ENCODE data around the gene ASIP. TPM values are rescaled to one million over a fixed set of nuclear protein-coding genes. Genes with fewer than 3 reads are reported as not detected.

ASIP gene
- total and polyA plus RNA-seq, 2 experiments from 2014 or later: not detected

DNA sequence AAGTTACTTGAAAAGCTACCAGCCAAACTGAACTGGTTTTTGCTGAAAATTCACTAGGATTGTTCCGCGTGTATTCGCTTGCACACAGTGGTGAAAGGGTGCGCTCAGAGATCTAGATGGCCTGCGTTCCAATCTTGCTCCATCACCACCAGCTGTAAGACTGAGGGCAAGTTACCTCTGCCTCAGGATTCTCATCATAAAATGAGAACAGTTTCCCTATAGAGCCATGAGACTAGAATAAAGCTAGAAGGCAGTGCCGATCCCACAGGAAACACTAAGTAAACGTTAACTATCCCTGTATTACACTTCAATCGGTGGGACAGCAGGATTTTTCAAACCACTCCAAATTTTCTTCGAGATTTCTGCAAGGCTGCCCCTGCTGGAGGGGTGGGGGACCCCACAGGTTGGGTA, 61.1 kb downstream of the ASIP start:
- no peaks in the 10 kb centered on the region for H3K9me2 ChIP-seq (ENCODE audit: insufficient read depth)
- H3K4me3 ChIP-seq: peak overlapping the region; percentile 78
- TF ChIP-seq EZH2phosphoT487 (IDR thresholded peaks at IDR 0.05; ENCODE audit: unreplicated experiment): no peak
- TF ChIP-seq, protein P1, sequence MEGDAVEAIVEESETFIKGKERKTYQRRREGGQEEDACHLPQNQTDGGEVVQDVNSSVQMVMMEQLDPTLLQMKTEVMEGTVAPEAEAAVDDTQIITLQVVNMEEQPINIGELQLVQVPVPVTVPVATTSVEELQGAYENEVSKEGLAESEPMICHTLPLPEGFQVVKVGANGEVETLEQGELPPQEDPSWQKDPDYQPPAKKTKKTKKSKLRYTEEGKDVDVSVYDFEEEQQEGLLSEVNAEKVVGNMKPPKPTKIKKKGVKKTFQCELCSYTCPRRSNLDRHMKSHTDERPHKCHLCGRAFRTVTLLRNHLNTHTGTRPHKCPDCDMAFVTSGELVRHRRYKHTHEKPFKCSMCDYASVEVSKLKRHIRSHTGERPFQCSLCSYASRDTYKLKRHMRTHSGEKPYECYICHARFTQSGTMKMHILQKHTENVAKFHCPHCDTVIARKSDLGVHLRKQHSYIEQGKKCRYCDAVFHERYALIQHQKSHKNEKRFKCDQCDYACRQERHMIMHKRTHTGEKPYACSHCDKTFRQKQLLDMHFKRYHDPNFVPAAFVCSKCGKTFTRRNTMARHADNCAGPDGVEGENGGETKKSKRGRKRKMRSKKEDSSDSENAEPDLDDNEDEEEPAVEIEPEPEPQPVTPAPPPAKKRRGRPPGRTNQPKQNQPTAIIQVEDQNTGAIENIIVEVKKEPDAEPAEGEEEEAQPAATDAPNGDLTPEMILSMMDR (conservative IDR thresholded peaks at IDR 0.05; ENCODE audit: low read depth in 2 of 2): peak in 1 of 2 experiments; percentile 41; a peak in 1 of 4 replicates
- peaks cover 16% of the 10 kb centered on the region for H3K4me1 Mint-ChIP-seq
- H3K79me2 ChIP-seq (replicated peaks; ENCODE audit: insufficient read depth): peaks cover 51% of the 10 kb centered on the region
- DNase-seq (ENCODE audit: low spot score) (peak; percentile 72), ATAC-seq (no peak)
- H3K4me3 Mint-ChIP-seq: no peak overlapping the region; the same call in none of the 3 replicates
- H3F3A ChIP-seq (replicated peaks; ENCODE audit: low read depth): peaks cover 11% of the 10 kb centered on the region; the same call in 1 of the 2 replicates
- peak overlapping the region; percentile 89 for H3K27ac Mint-ChIP-seq
- no peak overlapping the region for H2AFZ ChIP-seq
- H3K36me3 ChIP-seq (ENCODE audit: insufficient read depth): 0 out of 2 replicates have a peak, but pooled peaks cover 6% of the 10 kb centered on the region
- H4K20me1 ChIP-seq (replicated peaks; ENCODE audit: insufficient read depth): peaks cover 41% of the 10 kb centered on the region
- H3K27ac ChIP-seq (ENCODE audit: low read depth): peak overlapping the region; percentile 73
- H3K4me1 ChIP-seq (ENCODE audit: insufficient read depth): peaks cover 18% of the 10 kb centered on the region
- peaks cover 11% of the 10 kb centered on the region for H3K27me3 Mint-ChIP-seq (ENCODE audit: insufficient read depth, low read depth, poor library complexity)
- peak overlapping the region; percentile 92 for H3K4me2 ChIP-seq
- H3K9me3 Mint-ChIP-seq: no peaks in the 10 kb centered on the region; the same call in 2 of the 3 replicates
- no peaks in the 10 kb centered on the region for H3K27me3 ChIP-seq (ENCODE audit: insufficient read depth)
- H3K36me3 Mint-ChIP-seq (ENCODE audit: low read depth): peaks cover 15% of the 10 kb centered on the region

DNA sequence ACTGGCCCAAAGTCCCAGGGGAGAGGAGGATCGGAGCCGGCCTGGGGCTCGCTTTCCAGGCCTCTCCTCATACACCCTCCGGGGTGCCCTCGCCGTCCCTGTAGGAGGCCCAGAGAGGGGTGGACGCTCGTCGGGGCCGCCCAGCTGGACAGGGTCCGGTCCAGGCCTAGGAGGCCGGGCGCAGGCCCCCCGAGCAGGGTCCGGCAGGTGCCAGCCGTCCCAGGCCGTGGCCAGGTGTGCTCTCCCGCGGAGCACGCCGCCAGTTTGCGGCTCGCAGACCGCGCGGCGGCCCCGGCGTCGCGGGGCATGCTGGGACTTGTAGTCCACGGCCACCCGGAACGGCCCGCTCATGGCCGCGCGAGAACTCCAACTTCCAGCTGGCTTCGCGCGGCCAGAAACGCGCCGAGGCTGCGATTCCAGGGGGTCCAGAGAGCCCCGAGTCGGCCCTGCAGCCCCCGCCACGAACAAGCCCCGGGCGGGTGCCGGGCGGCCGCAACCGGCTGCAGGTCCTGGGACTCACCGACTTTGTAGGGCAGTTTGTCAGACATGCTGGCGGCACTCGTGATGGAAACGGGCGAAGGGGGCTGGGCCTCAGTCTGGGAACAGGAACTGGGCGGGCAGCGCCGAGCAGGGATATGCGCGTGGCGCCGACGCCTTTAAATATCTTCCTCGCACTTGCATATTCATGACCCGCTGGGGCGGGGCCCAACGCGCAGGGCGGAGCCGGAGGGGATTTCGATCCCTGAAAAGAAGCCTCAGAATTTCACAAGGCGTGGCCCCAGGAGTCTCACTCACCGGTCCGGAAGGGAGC, 61.7 kb downstream of the ASIP start, which contains the start of gene AHCY:
Gene AHCY, minus strand, starts transcription at position 633 of the 811 bp plus-strand sequence. Its CDS starts 85 bp downstream, at position 548.
- Mint-ChIP-seq H3K4me1 (peaks cover 14% of the 10 kb centered on the region), H3K9me3 (no peaks in the 10 kb centered on the region; the same call in 2 of the 3 replicates), H3K27me3 (ENCODE audit: insufficient read depth, low read depth, poor library complexity) (peaks cover 11% of the 10 kb centered on the region), H3K36me3 (ENCODE audit: low read depth) (peaks cover 12% of the 10 kb centered on the region), H3K27ac (peak within 1 kb of the TSS; percentile 98), H3K4me3 (no peak within 1 kb of the TSS; the same call in none of the 3 replicates)
- H3K9me2 ChIP-seq (ENCODE audit: insufficient read depth): no peaks in the 10 kb centered on the region
- H3F3A ChIP-seq (replicated peaks; ENCODE audit: low read depth): peaks cover 11% of the 10 kb centered on the region; the same call in 1 of the 2 replicates
- H3K79me2 ChIP-seq (replicated peaks; ENCODE audit: insufficient read depth): peaks cover 45% of the 10 kb centered on the region
- H3K27me3 ChIP-seq (ENCODE audit: insufficient read depth): no peaks in the 10 kb centered on the region
- H2AFZ ChIP-seq: peak within 1 kb of the TSS; percentile 91; the same call in 1 of the 2 replicates
- peaks cover 18% of the 10 kb centered on the region for H3K4me1 ChIP-seq (ENCODE audit: insufficient read depth)
- H3K36me3 ChIP-seq (ENCODE audit: insufficient read depth): 0 out of 2 replicates have a peak, but pooled peaks cover 6% of the 10 kb centered on the region
- ATAC-seq (peak; percentile 88), DNase-seq (ENCODE audit: low spot score) (peak; percentile 99)
- peak within 1 kb of the TSS; percentile 93 for H3K27ac ChIP-seq (ENCODE audit: low read depth)
- H3K4me3 ChIP-seq: peak within 1 kb of the TSS; percentile 78
- H4K20me1 ChIP-seq (replicated peaks; ENCODE audit: insufficient read depth): peaks cover 35% of the 10 kb centered on the region
- peak within 1 kb of the TSS; percentile 92 for H3K4me2 ChIP-seq
- TF ChIP-seq, protein P2, sequence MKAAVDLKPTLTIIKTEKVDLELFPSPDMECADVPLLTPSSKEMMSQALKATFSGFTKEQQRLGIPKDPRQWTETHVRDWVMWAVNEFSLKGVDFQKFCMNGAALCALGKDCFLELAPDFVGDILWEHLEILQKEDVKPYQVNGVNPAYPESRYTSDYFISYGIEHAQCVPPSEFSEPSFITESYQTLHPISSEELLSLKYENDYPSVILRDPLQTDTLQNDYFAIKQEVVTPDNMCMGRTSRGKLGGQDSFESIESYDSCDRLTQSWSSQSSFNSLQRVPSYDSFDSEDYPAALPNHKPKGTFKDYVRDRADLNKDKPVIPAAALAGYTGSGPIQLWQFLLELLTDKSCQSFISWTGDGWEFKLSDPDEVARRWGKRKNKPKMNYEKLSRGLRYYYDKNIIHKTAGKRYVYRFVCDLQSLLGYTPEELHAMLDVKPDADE (IDR thresholded peaks at IDR 0.05): peak; percentile 86
- TF ChIP-seq, protein P3, sequence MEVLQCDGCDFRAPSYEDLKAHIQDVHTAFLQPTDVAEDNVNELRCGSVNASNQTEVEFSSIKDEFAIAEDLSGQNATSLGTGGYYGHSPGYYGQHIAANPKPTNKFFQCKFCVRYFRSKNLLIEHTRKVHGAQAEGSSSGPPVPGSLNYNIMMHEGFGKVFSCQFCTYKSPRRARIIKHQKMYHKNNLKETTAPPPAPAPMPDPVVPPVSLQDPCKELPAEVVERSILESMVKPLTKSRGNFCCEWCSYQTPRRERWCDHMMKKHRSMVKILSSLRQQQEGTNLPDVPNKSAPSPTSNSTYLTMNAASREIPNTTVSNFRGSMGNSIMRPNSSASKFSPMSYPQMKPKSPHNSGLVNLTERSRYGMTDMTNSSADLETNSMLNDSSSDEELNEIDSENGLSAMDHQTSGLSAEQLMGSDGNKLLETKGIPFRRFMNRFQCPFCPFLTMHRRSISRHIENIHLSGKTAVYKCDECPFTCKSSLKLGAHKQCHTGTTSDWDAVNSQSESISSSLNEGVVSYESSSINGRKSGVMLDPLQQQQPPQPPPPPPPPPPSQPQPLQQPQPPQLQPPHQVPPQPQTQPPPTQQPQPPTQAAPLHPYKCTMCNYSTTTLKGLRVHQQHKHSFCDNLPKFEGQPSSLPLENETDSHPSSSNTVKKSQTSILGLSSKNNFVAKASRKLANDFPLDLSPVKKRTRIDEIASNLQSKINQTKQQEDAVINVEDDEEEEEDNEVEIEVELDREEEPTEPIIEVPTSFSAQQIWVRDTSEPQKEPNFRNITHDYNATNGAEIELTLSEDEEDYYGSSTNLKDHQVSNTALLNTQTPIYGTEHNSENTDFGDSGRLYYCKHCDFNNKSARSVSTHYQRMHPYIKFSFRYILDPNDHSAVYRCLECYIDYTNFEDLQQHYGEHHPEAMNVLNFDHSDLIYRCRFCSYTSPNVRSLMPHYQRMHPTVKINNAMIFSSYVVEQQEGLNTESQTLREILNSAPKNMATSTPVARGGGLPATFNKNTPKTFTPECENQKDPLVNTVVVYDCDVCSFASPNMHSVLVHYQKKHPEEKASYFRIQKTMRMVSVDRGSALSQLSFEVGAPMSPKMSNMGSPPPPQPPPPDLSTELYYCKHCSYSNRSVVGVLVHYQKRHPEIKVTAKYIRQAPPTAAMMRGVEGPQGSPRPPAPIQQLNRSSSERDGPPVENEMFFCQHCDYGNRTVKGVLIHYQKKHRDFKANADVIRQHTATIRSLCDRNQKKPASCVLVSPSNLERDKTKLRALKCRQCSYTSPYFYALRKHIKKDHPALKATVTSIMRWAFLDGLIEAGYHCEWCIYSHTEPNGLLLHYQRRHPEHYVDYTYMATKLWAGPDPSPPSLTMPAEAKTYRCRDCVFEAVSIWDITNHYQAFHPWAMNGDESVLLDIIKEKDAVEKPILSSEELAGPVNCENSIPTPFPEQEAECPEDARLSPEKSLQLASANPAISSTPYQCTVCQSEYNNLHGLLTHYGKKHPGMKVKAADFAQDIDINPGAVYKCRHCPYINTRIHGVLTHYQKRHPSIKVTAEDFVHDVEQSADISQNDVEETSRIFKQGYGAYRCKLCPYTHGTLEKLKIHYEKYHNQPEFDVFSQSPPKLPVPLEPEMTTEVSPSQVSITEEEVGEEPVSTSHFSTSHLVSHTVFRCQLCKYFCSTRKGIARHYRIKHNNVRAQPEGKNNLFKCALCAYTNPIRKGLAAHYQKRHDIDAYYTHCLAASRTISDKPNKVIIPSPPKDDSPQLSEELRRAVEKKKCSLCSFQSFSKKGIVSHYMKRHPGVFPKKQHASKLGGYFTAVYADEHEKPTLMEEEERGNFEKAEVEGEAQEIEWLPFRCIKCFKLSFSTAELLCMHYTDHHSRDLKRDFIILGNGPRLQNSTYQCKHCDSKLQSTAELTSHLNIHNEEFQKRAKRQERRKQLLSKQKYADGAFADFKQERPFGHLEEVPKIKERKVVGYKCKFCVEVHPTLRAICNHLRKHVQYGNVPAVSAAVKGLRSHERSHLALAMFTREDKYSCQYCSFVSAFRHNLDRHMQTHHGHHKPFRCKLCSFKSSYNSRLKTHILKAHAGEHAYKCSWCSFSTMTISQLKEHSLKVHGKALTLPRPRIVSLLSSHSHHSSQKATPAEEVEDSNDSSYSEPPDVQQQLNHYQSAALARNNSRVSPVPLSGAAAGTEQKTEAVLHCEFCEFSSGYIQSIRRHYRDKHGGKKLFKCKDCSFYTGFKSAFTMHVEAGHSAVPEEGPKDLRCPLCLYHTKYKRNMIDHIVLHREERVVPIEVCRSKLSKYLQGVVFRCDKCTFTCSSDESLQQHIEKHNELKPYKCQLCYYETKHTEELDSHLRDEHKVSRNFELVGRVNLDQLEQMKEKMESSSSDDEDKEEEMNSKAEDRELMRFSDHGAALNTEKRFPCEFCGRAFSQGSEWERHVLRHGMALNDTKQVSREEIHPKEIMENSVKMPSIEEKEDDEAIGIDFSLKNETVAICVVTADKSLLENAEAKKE (CRISPR knock-in tag; IDR thresholded peaks at IDR 0.05): no peak
- TF ChIP-seq, protein P4, sequence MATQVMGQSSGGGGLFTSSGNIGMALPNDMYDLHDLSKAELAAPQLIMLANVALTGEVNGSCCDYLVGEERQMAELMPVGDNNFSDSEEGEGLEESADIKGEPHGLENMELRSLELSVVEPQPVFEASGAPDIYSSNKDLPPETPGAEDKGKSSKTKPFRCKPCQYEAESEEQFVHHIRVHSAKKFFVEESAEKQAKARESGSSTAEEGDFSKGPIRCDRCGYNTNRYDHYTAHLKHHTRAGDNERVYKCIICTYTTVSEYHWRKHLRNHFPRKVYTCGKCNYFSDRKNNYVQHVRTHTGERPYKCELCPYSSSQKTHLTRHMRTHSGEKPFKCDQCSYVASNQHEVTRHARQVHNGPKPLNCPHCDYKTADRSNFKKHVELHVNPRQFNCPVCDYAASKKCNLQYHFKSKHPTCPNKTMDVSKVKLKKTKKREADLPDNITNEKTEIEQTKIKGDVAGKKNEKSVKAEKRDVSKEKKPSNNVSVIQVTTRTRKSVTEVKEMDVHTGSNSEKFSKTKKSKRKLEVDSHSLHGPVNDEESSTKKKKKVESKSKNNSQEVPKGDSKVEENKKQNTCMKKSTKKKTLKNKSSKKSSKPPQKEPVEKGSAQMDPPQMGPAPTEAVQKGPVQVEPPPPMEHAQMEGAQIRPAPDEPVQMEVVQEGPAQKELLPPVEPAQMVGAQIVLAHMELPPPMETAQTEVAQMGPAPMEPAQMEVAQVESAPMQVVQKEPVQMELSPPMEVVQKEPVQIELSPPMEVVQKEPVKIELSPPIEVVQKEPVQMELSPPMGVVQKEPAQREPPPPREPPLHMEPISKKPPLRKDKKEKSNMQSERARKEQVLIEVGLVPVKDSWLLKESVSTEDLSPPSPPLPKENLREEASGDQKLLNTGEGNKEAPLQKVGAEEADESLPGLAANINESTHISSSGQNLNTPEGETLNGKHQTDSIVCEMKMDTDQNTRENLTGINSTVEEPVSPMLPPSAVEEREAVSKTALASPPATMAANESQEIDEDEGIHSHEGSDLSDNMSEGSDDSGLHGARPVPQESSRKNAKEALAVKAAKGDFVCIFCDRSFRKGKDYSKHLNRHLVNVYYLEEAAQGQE (IDR thresholded peaks at IDR 0.05; ENCODE audit: unreplicated experiment): no peak
- peak; percentile 59 for TF ChIP-seq CREB1 (CRISPR knock-in tag; IDR thresholded peaks at IDR 0.05; ENCODE audit: low read depth)

Data from GM23338 (cell line).